NCI-H128 (cell line): ENCODE results near the gene GSAP.
"Not testable (repeated sequence)": the region's sequence is repeated elsewhere in the genome, so short reads cannot be mapped to it uniquely, and the experiment has no call there.

Source experiments
- DNase-seq: peaks from one replicate; lab custom pipeline; 2025; ENCODE audit not compliant: unreplicated experiment; lab: John Stamatoyannopoulos, UW

Gene GSAP, protein sequence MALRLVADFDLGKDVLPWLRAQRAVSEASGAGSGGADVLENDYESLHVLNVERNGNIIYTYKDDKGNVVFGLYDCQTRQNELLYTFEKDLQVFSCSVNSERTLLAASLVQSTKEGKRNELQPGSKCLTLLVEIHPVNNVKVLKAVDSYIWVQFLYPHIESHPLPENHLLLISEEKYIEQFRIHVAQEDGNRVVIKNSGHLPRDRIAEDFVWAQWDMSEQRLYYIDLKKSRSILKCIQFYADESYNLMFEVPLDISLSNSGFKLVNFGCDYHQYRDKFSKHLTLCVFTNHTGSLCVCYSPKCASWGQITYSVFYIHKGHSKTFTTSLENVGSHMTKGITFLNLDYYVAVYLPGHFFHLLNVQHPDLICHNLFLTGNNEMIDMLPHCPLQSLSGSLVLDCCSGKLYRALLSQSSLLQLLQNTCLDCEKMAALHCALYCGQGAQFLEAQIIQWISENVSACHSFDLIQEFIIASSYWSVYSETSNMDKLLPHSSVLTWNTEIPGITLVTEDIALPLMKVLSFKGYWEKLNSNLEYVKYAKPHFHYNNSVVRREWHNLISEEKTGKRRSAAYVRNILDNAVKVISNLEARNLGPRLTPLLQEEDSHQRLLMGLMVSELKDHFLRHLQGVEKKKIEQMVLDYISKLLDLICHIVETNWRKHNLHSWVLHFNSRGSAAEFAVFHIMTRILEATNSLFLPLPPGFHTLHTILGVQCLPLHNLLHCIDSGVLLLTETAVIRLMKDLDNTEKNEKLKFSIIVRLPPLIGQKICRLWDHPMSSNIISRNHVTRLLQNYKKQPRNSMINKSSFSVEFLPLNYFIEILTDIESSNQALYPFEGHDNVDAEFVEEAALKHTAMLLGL

DNA sequence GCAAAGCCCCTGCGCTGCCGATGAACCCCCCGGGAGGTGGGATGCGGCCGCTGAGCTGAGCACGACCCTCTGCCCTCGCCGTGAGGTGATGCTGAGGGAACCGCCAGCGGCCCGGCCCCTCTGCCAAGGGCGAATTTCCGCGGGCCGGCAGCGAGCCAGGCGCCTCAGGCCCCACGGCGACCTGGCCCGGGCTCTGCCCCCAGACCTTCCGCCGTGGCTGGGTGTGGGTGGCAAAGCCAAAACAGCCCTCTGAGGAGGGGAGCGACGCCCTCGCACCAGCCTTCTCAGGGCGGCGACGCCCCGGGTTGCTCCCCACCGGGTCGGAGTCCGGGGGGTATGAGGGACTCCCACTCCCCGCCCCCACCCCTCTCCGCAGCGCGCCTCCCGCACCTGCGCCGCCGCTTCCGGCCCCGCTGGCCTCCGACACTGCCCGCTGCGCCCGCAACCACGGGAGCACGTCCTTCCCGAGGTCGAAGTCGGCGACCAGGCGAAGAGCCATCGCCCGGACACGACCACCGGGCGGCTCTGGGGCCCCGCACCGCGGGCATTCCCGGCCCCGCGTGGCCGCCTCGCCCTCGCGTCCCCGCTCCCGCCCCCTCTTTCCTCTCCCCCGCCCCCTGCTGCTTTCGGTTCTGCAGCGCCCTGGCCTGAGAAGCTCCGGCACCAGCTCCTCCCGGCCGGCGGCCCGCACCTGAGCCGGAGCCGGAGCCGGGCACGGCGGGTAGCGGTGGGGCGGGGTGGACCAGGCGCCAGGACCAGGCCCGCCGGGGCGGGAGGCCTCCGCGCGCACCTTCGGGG lies at the start of gene GSAP:
Gene GSAP (minus strand): TSS at position 527 of the 798 bp plus-strand sequence. CDS start 28 bp downstream, at position 499.
- no peak for DNase-seq

DNA sequence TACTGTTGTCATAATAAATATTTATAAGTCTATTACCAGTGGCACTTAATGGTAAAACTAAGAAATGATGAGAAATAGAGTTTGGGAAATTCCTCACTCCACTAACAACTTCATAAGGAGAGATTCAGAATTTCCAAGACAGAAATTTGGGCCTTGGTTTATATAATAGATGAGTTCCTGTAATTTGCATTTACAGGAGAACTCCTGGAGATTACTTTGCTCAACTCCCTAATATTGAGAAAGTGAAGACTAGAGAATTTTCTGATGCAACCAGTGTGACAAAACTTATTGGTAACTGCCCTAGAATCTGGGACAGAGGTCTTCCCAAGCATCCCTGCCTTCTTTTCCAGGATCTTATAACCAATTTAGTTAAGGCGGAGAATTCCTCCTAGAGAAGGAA lies 49.1 kb upstream of the GSAP start:
- no peak for DNase-seq

DNA sequence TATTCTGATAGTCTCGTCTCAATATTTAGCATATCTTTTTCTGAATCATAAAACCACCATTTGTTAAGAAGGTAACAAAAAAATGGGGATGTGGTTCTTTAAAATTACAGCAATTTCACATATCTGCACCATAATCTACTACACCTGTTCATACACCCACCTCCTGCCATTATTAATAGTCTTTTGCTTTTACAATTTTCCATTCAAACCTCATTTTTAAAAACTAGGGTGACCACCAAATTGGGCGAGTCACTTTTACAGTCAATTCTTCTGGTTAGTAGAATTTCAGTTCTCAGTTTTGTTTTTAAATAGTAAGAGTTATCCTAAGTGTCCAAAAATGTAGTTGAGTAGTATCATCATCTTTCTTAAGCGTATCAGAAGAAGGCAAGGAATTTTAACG lies 48.4 kb upstream of the GSAP start:
- DNase-seq: no peak

DNA sequence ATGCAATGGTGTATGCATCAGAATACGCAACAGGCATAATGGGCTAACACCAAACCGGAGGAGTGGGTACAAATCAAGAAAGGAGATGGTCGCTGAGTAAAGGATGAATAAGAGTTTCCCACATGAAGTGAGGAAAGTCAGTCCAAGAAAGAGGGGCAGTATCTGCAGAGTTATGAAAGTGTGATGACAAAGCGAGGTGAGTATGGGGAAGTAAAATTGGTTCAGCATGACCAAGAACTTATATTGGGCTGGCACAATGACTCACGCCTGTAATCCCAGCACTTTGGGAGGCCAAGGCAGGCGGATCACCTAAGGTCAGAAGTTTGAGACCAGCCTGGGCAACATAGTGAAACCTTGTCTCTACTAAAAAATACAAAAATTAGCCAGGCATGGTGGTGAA lies 47.5 kb upstream of the GSAP start:
- not testable (repeated sequence) for DNase-seq

DNA sequence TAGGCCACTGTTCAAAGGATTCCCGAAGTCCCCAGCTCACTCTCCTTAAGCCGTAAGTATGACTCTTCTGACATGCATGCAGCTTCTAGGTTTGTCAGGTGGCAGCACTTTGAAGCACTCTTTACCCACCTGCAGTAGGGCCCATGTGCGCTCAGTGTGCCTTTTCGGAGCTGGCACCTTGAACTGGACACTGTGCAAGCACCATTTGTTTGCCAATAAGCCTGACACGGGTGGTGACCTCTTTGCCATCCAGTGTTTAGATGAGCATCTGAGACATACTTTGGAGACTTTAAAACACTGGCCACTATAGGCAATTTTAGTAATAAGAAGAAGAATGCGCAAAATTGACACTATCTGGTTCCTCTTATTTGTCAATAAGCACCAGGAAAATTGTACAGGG lies 45.7 kb upstream of the GSAP start:
- DNase-seq: no peak

DNA sequence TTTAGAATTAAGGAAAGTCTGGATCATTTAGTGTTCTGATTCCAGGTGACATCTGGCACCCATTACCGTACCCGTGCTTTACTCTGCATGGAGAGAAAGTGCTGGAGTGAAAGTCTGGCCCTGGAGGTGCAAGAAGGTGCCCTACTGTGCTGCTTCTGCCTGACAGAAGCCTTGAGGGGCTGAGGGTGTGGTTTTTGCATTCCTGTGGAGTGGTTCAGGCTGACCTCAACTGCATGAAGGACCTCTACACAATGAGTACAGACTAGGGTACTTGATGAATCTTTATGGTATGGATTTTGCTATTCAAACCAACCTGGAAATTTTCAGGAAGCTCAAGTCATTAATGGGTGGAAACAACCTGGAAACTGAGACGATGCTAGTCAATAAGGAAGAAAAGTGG lies 45.1 kb upstream of the GSAP start:
- DNase-seq: no peak

DNA sequence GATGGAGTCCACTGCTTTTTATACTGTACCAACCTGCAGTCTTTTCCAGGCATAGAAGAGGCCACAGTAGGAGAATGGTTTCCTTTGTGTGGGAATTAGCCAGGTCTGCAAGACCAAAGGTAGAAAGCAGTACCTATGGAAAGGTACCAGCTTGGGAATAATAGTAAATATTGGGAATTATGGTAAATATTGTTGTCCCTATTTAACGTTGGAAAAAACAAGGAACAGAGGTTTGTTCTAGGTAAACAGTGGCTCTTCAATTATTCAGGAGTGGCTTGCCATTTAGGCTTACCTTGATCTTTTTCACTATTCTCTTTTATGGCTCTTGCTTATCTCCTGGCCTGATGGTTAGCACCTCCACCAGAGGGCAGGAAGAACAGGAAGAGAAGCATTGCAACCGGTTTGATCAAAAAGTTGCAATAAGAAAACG lies 43.9 kb upstream of the GSAP start:
- DNase-seq: no peak

DNA sequence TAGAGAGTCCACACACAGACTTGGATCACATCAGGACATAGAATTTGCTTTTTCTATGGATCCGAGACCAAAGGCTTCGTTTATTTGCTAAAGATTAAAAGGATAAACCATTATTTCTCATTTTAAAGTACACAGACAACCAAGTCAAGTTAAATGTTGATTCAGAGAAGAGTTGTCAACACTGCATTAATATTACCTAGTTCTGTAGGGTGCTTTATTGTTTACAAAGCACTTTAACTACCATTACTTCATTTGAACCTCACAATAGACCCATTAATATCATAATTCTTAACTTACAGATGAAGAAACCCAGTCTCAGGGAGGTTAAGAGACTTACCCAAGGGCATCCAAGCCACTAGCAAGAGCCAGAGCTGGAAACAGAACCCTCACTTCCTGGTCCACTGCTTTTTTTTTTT lies 43.2 kb upstream of the GSAP start:
- no peak for DNase-seq

DNA sequence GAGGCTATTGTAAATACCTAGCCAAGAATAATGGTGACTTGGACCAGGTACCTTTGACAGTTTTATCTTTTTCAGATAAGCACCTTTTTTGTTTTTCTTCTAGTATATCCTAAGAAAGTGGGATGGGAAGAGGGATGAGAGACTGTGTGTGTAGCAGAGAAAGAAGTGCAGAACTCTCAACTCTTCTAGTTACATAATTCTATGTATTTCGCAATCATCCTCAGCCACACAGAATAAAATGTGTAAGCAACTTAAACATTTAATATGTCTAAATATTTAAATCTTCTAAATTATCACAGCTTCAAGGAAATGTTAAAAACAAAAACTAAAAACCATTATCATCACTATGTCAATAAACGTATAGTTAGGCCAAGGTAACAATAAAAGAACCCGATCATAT lies 42.6 kb upstream of the GSAP start:
- no peak for DNase-seq

DNA sequence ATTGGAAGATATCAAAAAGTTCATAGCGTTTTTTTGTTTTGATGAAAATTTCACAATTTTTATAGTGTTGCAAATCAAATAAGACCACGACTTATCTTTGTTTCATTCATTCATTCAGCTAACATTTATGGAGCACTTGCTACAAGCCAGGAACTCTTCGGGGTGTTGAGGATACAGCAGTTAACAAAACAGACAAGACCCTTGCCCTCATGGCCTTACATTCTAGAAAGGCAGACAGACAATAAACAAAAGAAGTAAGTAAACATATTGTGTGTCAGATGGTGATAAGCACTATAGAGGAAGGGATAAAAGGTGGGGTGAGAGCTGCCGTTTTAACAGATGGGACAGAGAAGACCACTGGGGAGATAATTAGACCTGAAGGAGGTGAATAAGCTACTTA lies 41.6 kb upstream of the GSAP start:
- no peak for DNase-seq

DNA sequence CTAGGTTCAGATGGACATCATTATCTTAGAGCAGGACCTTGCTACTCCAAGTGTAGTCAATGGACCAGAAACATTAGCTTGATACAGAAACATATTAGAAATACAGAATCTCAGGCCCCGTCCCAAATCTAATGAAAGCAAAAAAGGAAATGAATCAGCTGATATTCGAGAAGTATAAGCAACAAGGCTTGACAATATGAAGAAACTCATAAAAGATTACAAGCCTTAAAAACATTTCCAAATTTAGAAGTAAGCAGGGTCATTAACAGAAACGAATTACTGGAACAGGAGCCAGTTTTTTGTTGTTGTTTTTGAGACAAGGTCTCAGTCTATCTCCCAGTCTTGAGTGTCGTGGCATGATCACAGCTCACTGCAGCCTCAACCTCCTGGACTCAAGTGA lies 40.5 kb upstream of the GSAP start:
- no peak for DNase-seq

DNA sequence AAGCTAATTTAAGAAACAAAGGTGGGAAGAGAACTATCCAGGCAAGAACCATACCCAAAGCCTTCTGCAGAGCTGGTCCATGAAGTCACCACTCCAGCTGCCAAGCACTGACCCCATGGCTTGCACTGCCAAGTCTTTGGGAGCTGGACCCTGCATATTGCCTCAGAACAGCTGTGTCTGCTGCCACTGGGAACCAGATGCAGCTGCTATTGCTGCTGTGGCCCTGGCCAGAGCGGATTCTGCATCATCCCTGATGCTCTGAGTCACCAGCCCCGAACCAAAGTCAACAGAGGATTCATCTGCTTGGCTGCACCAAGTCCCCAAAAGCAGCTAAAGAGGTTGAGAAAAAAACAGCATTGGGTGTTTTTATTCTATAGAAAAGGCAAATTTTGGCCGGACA lies 39.2 kb upstream of the GSAP start:
- no peak for DNase-seq

DNA sequence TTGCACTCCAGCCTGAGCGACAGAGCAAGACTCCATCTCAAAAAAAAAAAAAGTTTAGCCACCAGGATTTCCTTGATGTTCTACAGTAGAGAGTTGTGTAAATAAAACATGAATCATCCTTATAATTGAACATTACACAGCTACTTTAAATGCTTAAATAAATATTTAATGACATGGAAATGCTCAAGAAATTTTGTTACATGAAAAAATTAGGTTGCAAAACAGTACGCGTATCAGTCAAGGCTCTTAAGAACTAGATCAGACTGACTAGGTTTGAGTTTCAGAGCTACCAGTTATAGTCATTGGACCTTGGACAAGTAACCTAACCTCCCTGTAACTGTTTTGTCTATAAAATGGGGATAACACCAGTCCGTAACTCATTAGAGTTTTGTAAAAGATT lies 38.7 kb upstream of the GSAP start:
- DNase-seq: no peak

DNA sequence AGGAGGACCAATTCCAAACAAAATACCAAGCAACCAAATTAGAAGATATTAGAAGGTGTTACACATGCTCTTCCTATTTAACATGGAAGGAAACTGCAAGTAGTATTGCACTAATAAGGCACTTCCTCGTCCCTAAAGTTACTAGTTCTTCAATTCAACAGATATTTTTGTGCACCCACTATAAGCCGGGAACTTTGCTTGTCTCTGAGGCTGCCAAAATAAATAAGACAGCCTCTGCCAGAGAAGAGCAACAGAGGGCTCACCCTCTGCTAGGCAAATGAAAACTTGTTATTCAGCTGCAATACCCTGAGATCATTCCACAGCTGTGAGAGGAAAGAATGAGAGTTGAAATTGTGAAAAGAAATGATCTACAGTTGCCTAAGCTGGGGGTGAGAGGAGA lies 37.4 kb upstream of the GSAP start:
- DNase-seq: no peak

DNA sequence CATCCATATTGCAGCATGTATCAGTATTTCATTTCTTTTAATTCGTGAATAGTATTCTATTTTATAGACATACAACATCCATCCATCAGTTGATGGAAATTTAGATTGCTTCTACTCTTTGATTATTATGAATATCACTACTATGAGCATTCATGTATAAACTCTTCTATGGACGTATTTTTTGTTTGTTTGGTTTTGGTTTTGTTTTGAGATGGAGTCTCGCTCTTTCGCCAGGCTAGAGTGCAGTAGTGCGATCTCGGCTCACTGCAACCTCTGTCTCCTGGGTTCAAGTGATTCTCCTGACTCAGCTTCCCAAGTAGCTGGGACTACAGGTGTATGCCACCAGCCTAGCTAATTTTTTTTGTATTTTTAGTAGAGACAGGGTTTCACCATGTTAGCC lies 35.8 kb upstream of the GSAP start:
- DNase-seq: not testable (repeated sequence)

DNA sequence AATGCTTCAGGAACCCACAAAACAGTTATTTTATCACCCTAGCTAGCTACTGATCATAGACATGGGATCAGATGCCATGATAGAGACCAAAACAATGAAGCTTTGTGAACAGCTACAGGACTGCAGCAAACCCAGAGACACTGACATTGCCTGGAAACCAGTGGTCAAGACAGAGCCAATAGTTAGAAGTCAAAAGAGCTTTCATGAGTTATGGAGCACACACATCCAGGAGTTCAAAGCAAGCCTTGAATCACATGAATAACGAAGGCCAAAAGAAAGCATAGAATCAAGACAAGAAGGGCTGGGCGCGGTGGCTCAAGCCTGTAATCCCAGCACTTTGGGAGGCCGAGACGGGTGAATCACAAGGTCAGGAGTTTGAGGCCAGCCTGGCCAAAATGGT lies 34.5 kb upstream of the GSAP start:
- DNase-seq: no peak

DNA sequence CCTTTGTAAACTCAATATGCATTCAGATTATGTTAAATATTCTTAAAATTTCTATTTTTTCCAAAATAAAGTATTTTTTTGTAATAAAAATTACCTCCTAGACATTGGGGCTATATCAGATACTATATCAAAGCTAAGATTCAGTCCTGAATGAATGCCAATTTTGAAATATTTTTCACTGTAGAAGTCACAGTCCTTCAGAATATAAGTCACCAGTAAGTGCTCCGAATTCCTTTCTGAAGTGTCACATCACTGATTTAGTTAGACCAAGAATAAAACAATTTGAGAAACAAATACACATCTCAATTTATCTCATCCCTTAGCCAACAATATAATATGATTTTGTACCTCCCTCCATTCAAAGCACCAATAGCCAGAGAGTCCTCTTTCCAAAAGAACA lies 33.9 kb upstream of the GSAP start:
- no peak for DNase-seq

DNA sequence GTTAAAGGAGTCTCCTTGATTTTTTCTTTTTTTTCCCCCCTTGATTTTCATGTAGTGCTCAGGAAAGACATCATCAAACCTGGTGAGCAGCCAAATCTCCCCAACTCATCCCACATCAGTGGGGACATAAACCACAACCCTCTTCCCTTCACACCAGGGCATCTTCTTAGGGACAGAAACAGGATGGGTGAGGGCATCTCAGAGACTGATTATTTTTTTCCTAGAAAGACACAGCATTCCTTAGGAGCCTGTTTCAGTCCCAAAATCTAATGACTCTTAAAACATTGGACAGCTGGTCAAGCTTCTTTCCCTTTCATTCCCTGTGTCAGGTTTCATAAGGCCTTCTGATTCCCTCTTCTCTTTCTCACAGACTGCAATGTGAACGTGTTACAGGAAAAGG lies 31.5 kb upstream of the GSAP start:
- DNase-seq: no peak

DNA sequence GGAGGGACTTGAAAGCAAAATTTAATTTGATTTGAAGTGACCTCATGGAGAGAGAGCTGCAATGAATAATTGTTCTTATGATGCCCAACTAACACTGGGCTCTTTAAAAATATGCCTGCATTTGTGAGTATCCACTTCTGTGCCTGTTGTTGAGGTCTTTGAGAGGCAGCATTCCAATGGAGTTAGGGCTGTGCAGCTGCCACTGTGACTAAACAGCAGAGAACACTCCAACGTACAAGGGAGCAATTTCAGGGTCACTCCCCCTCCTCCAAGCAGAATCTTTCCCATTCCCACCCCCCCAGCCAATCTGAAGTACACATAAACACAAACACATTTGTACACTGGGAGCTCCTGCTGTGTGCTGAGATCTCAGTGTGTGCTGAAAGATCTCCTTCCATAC lies 28.0 kb upstream of the GSAP start:
- no peak for DNase-seq

DNA sequence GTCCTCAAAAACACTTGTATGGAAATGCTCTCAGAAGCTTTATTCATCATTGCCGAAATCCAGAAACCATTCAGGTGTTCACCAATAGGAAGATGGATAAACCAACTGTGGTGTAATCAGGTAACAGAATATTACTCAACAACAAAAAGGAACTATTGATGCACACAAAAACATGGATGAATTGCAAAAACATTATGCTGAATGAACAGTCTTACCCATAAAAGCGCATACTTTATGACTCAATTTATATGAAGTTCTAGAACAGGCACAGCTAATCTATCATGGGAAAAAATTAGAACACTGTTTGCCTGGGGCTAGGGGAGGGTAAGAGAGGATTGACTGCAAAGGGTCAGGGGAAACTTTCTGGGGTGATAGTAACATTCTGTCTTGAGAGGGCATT lies 26.9 kb upstream of the GSAP start:
- DNase-seq: no peak

DNA sequence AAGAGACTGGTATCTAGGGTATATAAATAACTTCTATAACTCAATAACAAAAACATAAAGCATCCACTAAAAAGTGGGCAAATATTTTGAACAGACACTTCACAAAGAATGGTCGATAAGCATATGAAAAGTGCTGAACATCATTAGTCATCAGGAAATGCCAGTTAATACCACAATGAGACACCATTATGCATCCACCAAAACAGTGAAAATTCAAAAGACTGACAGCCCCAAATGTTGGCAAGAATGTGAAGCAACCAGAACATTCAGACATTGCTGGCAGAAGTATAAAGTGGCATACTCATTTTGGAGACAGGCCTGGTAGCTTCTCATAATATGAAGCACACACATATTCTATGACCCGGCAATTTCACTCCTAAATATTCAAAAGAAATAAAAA lies 26.5 kb upstream of the GSAP start:
- no peak for DNase-seq

DNA sequence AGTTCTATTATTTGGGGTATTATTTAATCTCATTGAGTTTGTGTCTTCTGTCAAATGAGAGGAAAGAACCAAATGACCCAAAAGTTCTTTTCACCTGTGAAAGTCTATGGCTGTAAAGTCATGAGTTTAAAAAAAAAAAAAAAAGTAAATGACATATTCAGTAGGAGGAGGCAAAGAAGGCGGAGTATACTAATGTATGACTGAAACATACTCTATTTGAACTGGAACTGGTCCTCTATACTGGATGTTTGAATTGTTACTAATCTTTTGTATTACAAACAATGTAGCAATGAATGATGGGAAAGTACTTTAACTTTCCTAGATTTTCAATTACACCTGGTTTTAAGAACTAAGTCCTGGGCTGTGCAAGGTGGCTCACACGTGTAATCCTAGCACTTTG lies 24.9 kb upstream of the GSAP start:
- DNase-seq: no peak
